H1 (cell line): ENCODE data around the gene GRM8. TPM values are rescaled to one million over a fixed set of nuclear protein-coding genes. Genes with fewer than 3 reads are reported as not detected.

Experiments used
- CTCF ChIA-PET: fragments of 300-600 bp; sonication (Branson Sonifier 250); formaldehyde crosslinking; loops from one replicate; lab custom pipeline; 2021; ENCODE audit not compliant: partially characterized antibody; lab: Charles Lee
- POLR2A ChIA-PET: fragments of 300-600 bp; sonication (Branson Sonifier 250); formaldehyde crosslinking; loops from one replicate; lab custom pipeline; 2021; ENCODE audit warnings: inconsistent platforms; ENCODE audit not compliant: partially characterized antibody; lab: Charles Lee
- DNase-seq, 2 experiments: peaks; one replicate each; pipeline versions ENCODE4 v3.0.0 to v3.0.0-alpha.2; 2010 to 2022; ENCODE audit warnings: low spot score in 2 of 2, low read depth in 1 of 2, mixed read lengths in 1 of 2
- FAIRE-seq: peaks from 2 replicates; lab custom pipeline; 2011; peaks lifted over from hg19 to GRCh38; lab: Jason Lieb, UNC
- H2AFZ ChIP-seq: 2 replicates; pipeline ENCODE4 v1.8.1; 2012; ENCODE audit warnings: low read length, inconsistent platforms
- H2AK5ac ChIP-seq: 2 replicates; pipeline ENCODE4 v1.6.1; 2013; ENCODE audit warnings: low read depth, low read length
- H2BK120ac ChIP-seq: replicated peaks from 2 replicates; pipeline ENCODE3; 2013; ENCODE audit warnings: low read depth, low read length, inconsistent platforms
- H2BK12ac ChIP-seq: 2 replicates; pipeline ENCODE4 v1.6.1; 2013; ENCODE audit warnings: low read depth, low read length
- H2BK15ac ChIP-seq: 2 replicates; pipeline ENCODE4 v1.6.1; 2013; ENCODE audit warnings: low read length
- H2BK20ac ChIP-seq: 2 replicates; pipeline ENCODE4 v1.6.1; 2013; ENCODE audit warnings: low read length
- H2BK5ac ChIP-seq: 2 replicates; pipeline ENCODE4 v1.6.1; 2013; ENCODE audit warnings: low read depth, low read length
- H3K14ac ChIP-seq: 2 replicates; pipeline ENCODE4 v1.6.1; 2013; ENCODE audit warnings: inconsistent platforms; ENCODE audit not compliant: insufficient read length
- H3K18ac ChIP-seq: 2 replicates; pipeline ENCODE4 v1.6.1; 2013; ENCODE audit warnings: low read length; ENCODE audit errors: extremely low read depth
- H3K23ac ChIP-seq: 2 replicates; pipeline ENCODE4 v1.6.1; 2013; ENCODE audit warnings: inconsistent platforms; ENCODE audit not compliant: insufficient read length
- H3K23me2 ChIP-seq: 2 replicates; pipeline ENCODE4 v1.6.1; 2013; ENCODE audit warnings: low read depth, low read length
- H3K27ac ChIP-seq: 2 replicates; pipeline ENCODE4 v1.6.1; 2011; ENCODE audit warnings: low read depth, low read length, inconsistent platforms
- H3K27me3 ChIP-seq, 4 experiments: replicated peaks in 1 of 4; 1 replicate in 1 of 4; 2 replicates in 3 of 4; pipeline versions ENCODE4 v1.6.1 to v1.8.1; 2011 to 2013; ENCODE audit warnings: low read length in 3 of 4, mild to moderate bottlenecking in 3 of 4, inconsistent platforms in 2 of 4, mixed read lengths in 2 of 4, moderate library complexity in 1 of 4; ENCODE audit not compliant: control insufficient read depth in 3 of 4, insufficient read depth in 3 of 4; ENCODE audit errors: extremely low read depth in 1 of 4
- H3K36me3 ChIP-seq, 4 experiments: 2 replicates each; pipeline versions ENCODE4 v1.6.1 to v1.8.1; 2011 to 2013; ENCODE audit warnings: mild to moderate bottlenecking in 4 of 4, low read length in 3 of 4, moderate library complexity in 2 of 4, control low read depth in 1 of 4, inconsistent platforms in 1 of 4; ENCODE audit not compliant: insufficient read depth in 4 of 4, control insufficient read depth in 2 of 4
- H3K4ac ChIP-seq: replicated peaks from 2 replicates; pipeline ENCODE3; 2013; ENCODE audit warnings: low read length, low read depth, mixed read lengths, inconsistent platforms; ENCODE audit not compliant: insufficient read length
- H3K4me1 ChIP-seq, 4 experiments: replicated peaks in 1 of 4; 1 replicate in 1 of 4; 2 replicates in 3 of 4; pipeline versions ENCODE4 v1.6.1 to v1.8.1; 2011 to 2013; ENCODE audit warnings: low read length in 3 of 4, inconsistent platforms in 2 of 4, mixed read lengths in 1 of 4; ENCODE audit not compliant: insufficient read depth in 4 of 4, control insufficient read depth in 3 of 4
- H3K4me2 ChIP-seq, 2 experiments: 2 replicates each; pipeline versions ENCODE4 v1.6.1 to v1.8.1; 2011 to 2013; ENCODE audit warnings: low read depth in 2 of 2, low read length in 2 of 2, control low read depth in 1 of 2, inconsistent platforms in 1 of 2, mild to moderate bottlenecking in 1 of 2; ENCODE audit not compliant: insufficient read depth in 1 of 2
- H3K4me3 ChIP-seq, 4 experiments: fragments of 200-600, 300-600 bp in 1 of 4; sonication (generic), shearing (Covaris generic), sonication (Bioruptor Twin) in 1 of 4; 2 replicates each; pipeline versions ENCODE4 v1.5.1 to v1.8.1; 2011 to 2016; ENCODE audit warnings: low read length in 4 of 4, low read depth in 3 of 4, control low read depth in 2 of 4, inconsistent platforms in 2 of 4, mild to moderate bottlenecking in 2 of 4, mixed read lengths in 1 of 4, moderate library complexity in 1 of 4; ENCODE audit not compliant: insufficient read depth in 2 of 4; ENCODE audit errors: extremely low read depth in 1 of 4
- H3K56ac ChIP-seq: replicated peaks from 2 replicates; pipeline ENCODE3; 2013; ENCODE audit warnings: low read depth, mild to moderate bottlenecking, mixed read lengths, low read length, inconsistent platforms; ENCODE audit not compliant: insufficient read length
- H3K79me1 ChIP-seq: 2 replicates; pipeline ENCODE4 v1.6.1; 2013; ENCODE audit warnings: low read depth, low read length, control low read depth
- H3K79me2 ChIP-seq, 2 experiments: 2 replicates each; pipeline versions ENCODE4 v1.6.1 to v1.8.1; 2012 to 2013; ENCODE audit warnings: low read length in 2 of 2, mild to moderate bottlenecking in 2 of 2, inconsistent platforms in 1 of 2; ENCODE audit not compliant: insufficient read depth in 2 of 2, control insufficient read depth in 1 of 2
- H3K9ac ChIP-seq, 4 experiments: replicated peaks in 1 of 4; 1 replicate in 1 of 4; 2 replicates in 3 of 4; pipeline versions ENCODE4 v1.6.1 to v1.8.1; 2011 to 2013; ENCODE audit warnings: low read depth in 3 of 4, low read length in 3 of 4, control low read depth in 2 of 4, mild to moderate bottlenecking in 2 of 4, moderate library complexity in 2 of 4, inconsistent platforms in 1 of 4; ENCODE audit errors: extremely low read depth in 1 of 4
- H3K9me3 ChIP-seq, 2 experiments: 2 replicates each; pipeline versions ENCODE4 v1.6.1 to v1.8.1; 2012 to 2013; ENCODE audit warnings: mild to moderate bottlenecking in 2 of 2, moderate library complexity in 2 of 2, control low read depth in 1 of 2, inconsistent platforms in 1 of 2, low read depth in 1 of 2, low read length in 1 of 2, mixed read lengths in 1 of 2; ENCODE audit not compliant: insufficient read depth in 2 of 2
- H4K20me1 ChIP-seq, 2 experiments: replicated peaks in 1 of 2; 2 replicates each; pipeline versions ENCODE3 to v1.8.1; 2011 to 2013; ENCODE audit warnings: inconsistent platforms in 2 of 2, low read length in 2 of 2, mild to moderate bottlenecking in 1 of 2; ENCODE audit not compliant: insufficient read depth in 2 of 2, control insufficient read depth in 1 of 2
- H4K5ac ChIP-seq: 2 replicates; pipeline ENCODE4 v1.6.1; 2013; ENCODE audit warnings: low read length, low read depth, mixed read lengths, inconsistent platforms; ENCODE audit not compliant: insufficient read length
- H4K8ac ChIP-seq: 2 replicates; pipeline ENCODE4 v1.8.0; 2013; ENCODE audit warnings: mild to moderate bottlenecking, moderate library complexity, low read length, inconsistent platforms; ENCODE audit not compliant: insufficient read depth; ENCODE audit errors: extremely low read depth
- H4K91ac ChIP-seq: replicated peaks from 2 replicates; pipeline ENCODE3; 2013; ENCODE audit warnings: low read length, mixed read lengths, inconsistent platforms; ENCODE audit not compliant: insufficient read length
- WGBS, 2 experiments: shearing (Covaris generic) in 1 of 2; methylation state at CpG; one replicate each; pipeline versions ENCODE4 v1.1.6 to v1.1.7; 2013 to 2015; ENCODE audit warnings: low lambda C conversion rate in 2 of 2, mixed read lengths in 2 of 2, inconsistent platforms in 1 of 2, low coverage in 1 of 2, missing lambda C conversion rate in 1 of 2; ENCODE audit not compliant: insufficient replicate concordance in 2 of 2, insufficient coverage in 1 of 2, insufficient read length in 1 of 2; ENCODE audit errors: extremely low coverage in 1 of 2, missing lambda C conversion rate in 1 of 2; 5-methylcytosine and 5-hydroxymethylcytosine counted together
- polyA plus RNA-seq, 7 experiments: library from polyadenylated mRNA; depleted of rRNA in 3 of 7; stranded (reverse) in 5 of 7; unstranded in 2 of 7; fragments of >200 nt in 5 of 7; fragments of 200-250 nt in 2 of 7; gene quantifications; 1 replicate in 5 of 7; 2 replicates in 1 of 7; 4 replicates in 1 of 7; pipeline versions ENCODE4 v1.2.1 to v1.2.3, GENCODE V29; 2011 to 2013; ENCODE audit warnings: missing spikeins in 2 of 7, mixed read lengths in 2 of 7
- total RNA-seq: library from RNA; stranded (reverse); fragmentation: NEBNext Ultra II Directional; extraction: Animal tissue kit (Norgen Biotek cat#: 25700); gene quantifications from 2 replicates; pipeline ENCODE4 v1.2.1, GENCODE V29; 2021

Gene GRM8
- total and polyA plus RNA-seq, 2 of the 8 experiments (the other 6 are each of a cell fraction or from before 2014, with no cell fraction given): 2.6 to 2.8 TPM

GRCh38 chr7:126411821-126412383 lies 840.8 kb downstream of the GRM8 start:
- Histone ChIP-seq H3K23ac (no peak overlapping the region), H4K20me1 (no peaks in the 10 kb centered on the region), H3K27ac (no peak overlapping the region), H3K27me3 (no peaks in the 10 kb centered on the region), H3K14ac (no peak overlapping the region), H2BK12ac (no peak overlapping the region), H2AFZ (0 out of 2 replicates have a peak overlapping the region, but pooled peaks have one; percentile 37), H2BK15ac (no peak overlapping the region), H3K4me2 (no peak overlapping the region), H2BK5ac (no peak overlapping the region), H3K79me2 (no peaks in the 10 kb centered on the region), H3K56ac (no peak overlapping the region), H3K36me3 (no peaks in the 10 kb centered on the region), H3K79me1 (no peaks in the 10 kb centered on the region), H4K8ac (no peak overlapping the region), H2BK20ac (no peak overlapping the region), H3K4ac (no peak overlapping the region), H2AK5ac (no peak overlapping the region), H4K91ac (no peak overlapping the region), H3K4me1 (no peaks in the 10 kb centered on the region), H3K18ac (no peak overlapping the region), H4K5ac (no peak overlapping the region), H3K4me3 (no peak overlapping the region), H3K9ac (no peak overlapping the region), H3K23me2 (no peaks in the 10 kb centered on the region), H3K9me3 (no peaks in the 10 kb centered on the region), H2BK120ac (no peak overlapping the region)
- ChIA-PET POLR2A (no interaction called here), CTCF (interaction anchor here (0.8 to 1.7 kb wide), 2 partner anchors 10 to 14 kb away, joined by 3 to 4 read pairs; no protein-coding TSS in a partner anchor)
- FAIRE-seq (no peak), DNase-seq (no peak)
- 80% methylated on average over 3 of the region's 3 CpGs; no CpG with 5 or more reads in 1 of the 2 experiments for WGBS, 2 experiments
